ENCODE data around the gene FHOD3. TPM values are rescaled to one million over a fixed set of nuclear protein-coding genes. Genes with fewer than 3 reads are reported as not detected.

Gene FHOD3
- total and polyA plus RNA-seq, 2 donors (not counting 1 experiment from before 2014, with no cell fraction given): not detected

GRCh38 chr18:36484591-36484990 lies 187.1 kb downstream of the FHOD3 start:
- Histone ChIP-seq H3K27me3 (replicated peaks in 1 of 4; ENCODE audit: control extremely low read depth in 1 of 4, control insufficient read depth in 3 of 4, insufficient read depth in 4 of 4, low read length in 3 of 4) (no peaks in the 10 kb centered on the region), H3K27ac (ENCODE audit: low read length in 2 of 2) (no peak overlapping the region), H3K9ac (ENCODE audit: low read length) (no peak overlapping the region), H3K4me3 (ENCODE audit: control extremely low read depth in 1 of 5, extremely low read depth in 1 of 5, insufficient read depth in 1 of 5, low read depth in 2 of 5, low read length in 4 of 5) (no peak overlapping the region), H3K4me2 (replicated peaks; ENCODE audit: low read depth, low read length, poor library complexity, severe bottlenecking) (no peak overlapping the region), H4K20me1 (ENCODE audit: control insufficient read depth, insufficient read depth, low read length, poor library complexity, severe bottlenecking) (no peaks in the 10 kb centered on the region), H2AFZ (ENCODE audit: insufficient read depth, low read depth, low read length, poor library complexity, severe bottlenecking) (no peak overlapping the region), H3K79me2 (ENCODE audit: control insufficient read depth, insufficient read depth, low read length) (no peaks in the 10 kb centered on the region), H3K4me1 (ENCODE audit: control insufficient read depth in 2 of 2, insufficient read depth in 2 of 2, low read length in 2 of 2) (no peaks in the 10 kb centered on the region), H3K9me3 (ENCODE audit: control extremely low read depth in 1 of 3, control insufficient read depth in 2 of 3, insufficient read depth in 1 of 3, low read length in 2 of 3) (peaks cover 0 to 7% (median 0%) of the 10 kb centered on the region in 3 donors), H3K36me3 (replicated peaks in 1 of 2; ENCODE audit: control extremely low read depth in 1 of 2, control insufficient read depth in 1 of 2, extremely low read depth in 1 of 2, insufficient read depth in 2 of 2, low read length in 1 of 2) (no peaks in the 10 kb centered on the region)
- WGBS (ENCODE audit: insufficient coverage): 76% methylated on average over 4 of the region's 5 CpGs
- no peak for ATAC-seq (ENCODE audit: low read depth)
- no peak overlapping the region for H3K4me3 Mint-ChIP-seq
- H3K9me3 Mint-ChIP-seq (ENCODE audit: insufficient read depth): no peaks in the 10 kb centered on the region
- TF ChIP-seq EZH2 (IDR thresholded peaks at IDR 0.05; ENCODE audit: borderline replicate concordance, insufficient read depth, low read depth, low read length, poor library complexity, severe bottlenecking) (no peak), CTCF (IDR thresholded peaks at IDR 0.05) (no peak)
- POLR2A ChIA-PET: no interaction called here
- H3K27me3 Mint-ChIP-seq: peaks cover 20% of the 10 kb centered on the region
- CTCF ChIA-PET: no interaction called here
- DNase-seq: no peak
- no peaks in the 10 kb centered on the region for H3K4me1 Mint-ChIP-seq
- H3K27ac Mint-ChIP-seq: no peak overlapping the region
- intact Hi-C loops (cut with micrococcal nuclease): no loop called here

GRCh38 chr18:36485772-36486171 lies 188.3 kb downstream of the FHOD3 start:
- Histone ChIP-seq H3K9ac (ENCODE audit: low read length) (no peak overlapping the region), H4K20me1 (ENCODE audit: control insufficient read depth, insufficient read depth, low read length, poor library complexity, severe bottlenecking) (no peaks in the 10 kb centered on the region), H2AFZ (ENCODE audit: insufficient read depth, low read depth, low read length, poor library complexity, severe bottlenecking) (no peak overlapping the region), H3K9me3 (ENCODE audit: control extremely low read depth in 1 of 3, control insufficient read depth in 2 of 3, insufficient read depth in 1 of 3, low read length in 2 of 3) (peaks cover 0 to 7% (median 0%) of the 10 kb centered on the region in 3 donors), H3K27ac (ENCODE audit: low read length in 2 of 2) (no peak overlapping the region), H3K79me2 (ENCODE audit: control insufficient read depth, insufficient read depth, low read length) (no peaks in the 10 kb centered on the region), H3K4me1 (ENCODE audit: control insufficient read depth in 2 of 2, insufficient read depth in 2 of 2, low read length in 2 of 2) (no peaks in the 10 kb centered on the region), H3K4me3 (ENCODE audit: control extremely low read depth in 1 of 5, extremely low read depth in 1 of 5, insufficient read depth in 1 of 5, low read depth in 2 of 5, low read length in 4 of 5) (no peak overlapping the region), H3K27me3 (replicated peaks in 1 of 4; ENCODE audit: control extremely low read depth in 1 of 4, control insufficient read depth in 3 of 4, insufficient read depth in 4 of 4, low read length in 3 of 4) (no peaks in the 10 kb centered on the region), H3K36me3 (replicated peaks in 1 of 2; ENCODE audit: control extremely low read depth in 1 of 2, control insufficient read depth in 1 of 2, extremely low read depth in 1 of 2, insufficient read depth in 2 of 2, low read length in 1 of 2) (no peaks in the 10 kb centered on the region), H3K4me2 (replicated peaks; ENCODE audit: low read depth, low read length, poor library complexity, severe bottlenecking) (no peak overlapping the region)
- no peak overlapping the region for H3K4me3 Mint-ChIP-seq
- H3K27ac Mint-ChIP-seq: no peak overlapping the region
- WGBS (ENCODE audit: insufficient coverage): 88% methylated on average over 2 of the region's 2 CpGs
- CTCF ChIA-PET: no interaction called here
- intact Hi-C loops (cut with micrococcal nuclease): no loop called here
- TF ChIP-seq EZH2 (IDR thresholded peaks at IDR 0.05; ENCODE audit: borderline replicate concordance, insufficient read depth, low read depth, low read length, poor library complexity, severe bottlenecking) (no peak), CTCF (IDR thresholded peaks at IDR 0.05) (no peak)
- H3K4me1 Mint-ChIP-seq: no peaks in the 10 kb centered on the region
- POLR2A ChIA-PET: no interaction called here
- ATAC-seq (ENCODE audit: low read depth): no peak
- peaks cover 24% of the 10 kb centered on the region for H3K27me3 Mint-ChIP-seq
- no peak for DNase-seq
- H3K9me3 Mint-ChIP-seq (ENCODE audit: insufficient read depth): no peaks in the 10 kb centered on the region

Data from B cell (primary cell).